Tibial nerve (tissue), 3 donors: ENCODE results near the gene FRY.

Source experiments
- POLR2A ChIP-seq, 2 donors: fragments of 450-650 bp; IDR thresholded peaks; one replicate each; pipeline ENCODE4 v1.6.1; 2017; ENCODE audit warnings: antibody characterized with exemption in 2 of 2, mild to moderate bottlenecking in 2 of 2, moderate library complexity in 2 of 2
- TF ChIP-seq, protein P1 (sequence below), 5 experiments: fragments of 200-600 bp in 3 of 5; fragments of 450-650 bp in 2 of 5; sonication (generic) in 3 of 5; IDR thresholded peaks; one replicate each; pipeline ENCODE4 v1.5.1; 2016 to 2019; ENCODE audit warnings: antibody characterized with exemption in 5 of 5, mild to moderate bottlenecking in 3 of 5, moderate library complexity in 2 of 5

DNA sequence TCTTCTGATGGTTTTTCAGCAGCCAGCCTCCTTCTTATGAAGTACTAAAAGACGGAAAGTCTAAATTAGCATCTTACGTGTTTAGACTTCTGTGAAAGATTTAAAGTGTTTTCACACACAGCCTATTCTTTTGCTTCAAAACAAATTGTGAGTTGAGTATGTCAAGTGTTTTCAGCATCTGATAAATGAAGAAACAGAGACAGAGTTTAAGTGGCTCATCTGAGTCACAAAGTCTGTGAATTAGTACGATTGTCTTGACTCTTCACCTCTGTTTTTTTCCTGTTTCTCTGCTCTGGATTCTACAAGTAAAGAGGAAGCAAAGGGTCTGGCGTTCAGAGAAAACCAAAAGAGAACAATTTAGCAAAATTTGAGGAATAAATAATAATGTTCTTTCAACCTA is 116.4 kb downstream of the FRY start:
- no peak for TF ChIP-seq POLR2A (IDR thresholded peaks at IDR 0.05)
- TF ChIP-seq, protein P1, sequence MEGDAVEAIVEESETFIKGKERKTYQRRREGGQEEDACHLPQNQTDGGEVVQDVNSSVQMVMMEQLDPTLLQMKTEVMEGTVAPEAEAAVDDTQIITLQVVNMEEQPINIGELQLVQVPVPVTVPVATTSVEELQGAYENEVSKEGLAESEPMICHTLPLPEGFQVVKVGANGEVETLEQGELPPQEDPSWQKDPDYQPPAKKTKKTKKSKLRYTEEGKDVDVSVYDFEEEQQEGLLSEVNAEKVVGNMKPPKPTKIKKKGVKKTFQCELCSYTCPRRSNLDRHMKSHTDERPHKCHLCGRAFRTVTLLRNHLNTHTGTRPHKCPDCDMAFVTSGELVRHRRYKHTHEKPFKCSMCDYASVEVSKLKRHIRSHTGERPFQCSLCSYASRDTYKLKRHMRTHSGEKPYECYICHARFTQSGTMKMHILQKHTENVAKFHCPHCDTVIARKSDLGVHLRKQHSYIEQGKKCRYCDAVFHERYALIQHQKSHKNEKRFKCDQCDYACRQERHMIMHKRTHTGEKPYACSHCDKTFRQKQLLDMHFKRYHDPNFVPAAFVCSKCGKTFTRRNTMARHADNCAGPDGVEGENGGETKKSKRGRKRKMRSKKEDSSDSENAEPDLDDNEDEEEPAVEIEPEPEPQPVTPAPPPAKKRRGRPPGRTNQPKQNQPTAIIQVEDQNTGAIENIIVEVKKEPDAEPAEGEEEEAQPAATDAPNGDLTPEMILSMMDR (IDR thresholded peaks at IDR 0.05) = no peak
